ENCODE results near the gene PRKG1.

Gene PRKG1

GRCh38 chr10:51619365-51619764 lies 545.1 kb downstream of the PRKG1 start:
- H2BK15ac ChIP-seq (replicated peaks; ENCODE audit: low read depth), result no peak overlapping the region
- DNase-seq, result peak; percentile 2

GRCh38 chr10:51620131-51620530 lies 545.8 kb downstream of the PRKG1 start:
- Histone ChIP-seq H3K18ac (ENCODE audit: low read length) (no peak overlapping the region), H2BK15ac (replicated peaks; ENCODE audit: low read depth) (no peak overlapping the region)

More at GRCh38 chr10:51619365-51619764, 545.1 kb downstream of the PRKG1 start:
- H3K79me2 ChIP-seq (ENCODE audit: control insufficient read depth, insufficient read depth, low read length), result no peaks in the 10 kb centered on the region
- no peaks in the 10 kb centered on the region for H3K27me3 ChIP-seq (ENCODE audit: insufficient read depth, low read length, poor library complexity)
- H4K5ac ChIP-seq (ENCODE audit: low read length), result no peak overlapping the region
- no peak overlapping the region for H3K4ac ChIP-seq (ENCODE audit: low read depth, low read length)
- H2AK5ac ChIP-seq (ENCODE audit: low read length), result no peak overlapping the region
- no peak overlapping the region for H3K56ac ChIP-seq (ENCODE audit: low read length)
- H4K8ac ChIP-seq (ENCODE audit: low read depth, low read length), result no peak overlapping the region
- no peak overlapping the region for H3K18ac ChIP-seq (ENCODE audit: low read length)
- no peaks in the 10 kb centered on the region for H3K4me1 ChIP-seq (ENCODE audit: control insufficient read depth, low read depth, low read length)
- no peak overlapping the region for H3K4me2 ChIP-seq (ENCODE audit: low read length)
- no peak overlapping the region for H3K9ac ChIP-seq (ENCODE audit: low read length)
- H3K4me3 ChIP-seq (ENCODE audit: low read length), result no peak overlapping the region
- no peaks in the 10 kb centered on the region for H3K36me3 ChIP-seq (ENCODE audit: control insufficient read depth, insufficient read depth, low read length)
- H3K23ac ChIP-seq (ENCODE audit: low read length), result no peak overlapping the region
- no peak overlapping the region for H2BK5ac ChIP-seq (ENCODE audit: low read length)
- no peak overlapping the region for H2BK120ac ChIP-seq (ENCODE audit: low read depth, low read length)
- no CpG with 5 or more reads among the region's 1 CpG for WGBS (ENCODE audit: extremely low coverage, insufficient coverage, low lambda C conversion rate)
- H3K27ac ChIP-seq (ENCODE audit: low read depth, low read length), result no peak overlapping the region
- no peaks in the 10 kb centered on the region for H3K79me1 ChIP-seq (ENCODE audit: low read length)

GRCh38 chr10:51624013-51624412 lies 549.7 kb downstream of the PRKG1 start:
- Histone ChIP-seq H3K27me3 (ENCODE audit: insufficient read depth, low read length, poor library complexity) (no peaks in the 10 kb centered on the region), H4K8ac (ENCODE audit: low read depth, low read length) (no peak overlapping the region), H2BK120ac (ENCODE audit: low read depth, low read length) (no peak overlapping the region), H3K56ac (ENCODE audit: low read length) (no peak overlapping the region), H3K79me1 (ENCODE audit: low read length) (no peaks in the 10 kb centered on the region), H3K36me3 (ENCODE audit: control insufficient read depth, insufficient read depth, low read length) (no peaks in the 10 kb centered on the region), H3K4me2 (ENCODE audit: low read length) (no peak overlapping the region), H2AK5ac (ENCODE audit: low read length) (no peak overlapping the region), H3K4me1 (ENCODE audit: control insufficient read depth, low read depth, low read length) (no peaks in the 10 kb centered on the region), H3K4me3 (ENCODE audit: low read length) (no peak overlapping the region), H3K9ac (ENCODE audit: low read length) (no peak overlapping the region), H3K79me2 (ENCODE audit: control insufficient read depth, insufficient read depth, low read length) (no peaks in the 10 kb centered on the region), H4K5ac (ENCODE audit: low read length) (no peak overlapping the region), H2BK5ac (ENCODE audit: low read length) (no peak overlapping the region), H3K4ac (ENCODE audit: low read depth, low read length) (no peak overlapping the region), H3K27ac (ENCODE audit: low read depth, low read length) (no peak overlapping the region), H2BK15ac (replicated peaks; ENCODE audit: low read depth) (no peak overlapping the region), H3K18ac (ENCODE audit: low read length) (no peak overlapping the region), H3K23ac (ENCODE audit: low read length) (no peak overlapping the region)
- WGBS (ENCODE audit: extremely low coverage, insufficient coverage, low lambda C conversion rate), result no CpG with 5 or more reads among the region's 1 CpG
- DNase-seq, result no peak

More at GRCh38 chr10:51620131-51620530, 545.8 kb downstream of the PRKG1 start:
- H2AK5ac ChIP-seq (ENCODE audit: low read length), result no peak overlapping the region
- H3K4me3 ChIP-seq (ENCODE audit: low read length), result no peak overlapping the region
- no CpG with 5 or more reads among the region's 1 CpG for WGBS (ENCODE audit: extremely low coverage, insufficient coverage, low lambda C conversion rate)
- H2BK120ac ChIP-seq (ENCODE audit: low read depth, low read length), result no peak overlapping the region
- no peak overlapping the region for H3K56ac ChIP-seq (ENCODE audit: low read length)
- no peak overlapping the region for H3K27ac ChIP-seq (ENCODE audit: low read depth, low read length)
- no peaks in the 10 kb centered on the region for H3K27me3 ChIP-seq (ENCODE audit: insufficient read depth, low read length, poor library complexity)
- no peaks in the 10 kb centered on the region for H3K79me2 ChIP-seq (ENCODE audit: control insufficient read depth, insufficient read depth, low read length)
- no peak overlapping the region for H4K5ac ChIP-seq (ENCODE audit: low read length)
- no peak overlapping the region for H3K23ac ChIP-seq (ENCODE audit: low read length)
- H3K9ac ChIP-seq (ENCODE audit: low read length), result no peak overlapping the region
- no peak overlapping the region for H3K4me2 ChIP-seq (ENCODE audit: low read length)
- no peak overlapping the region for H4K8ac ChIP-seq (ENCODE audit: low read depth, low read length)
- no peaks in the 10 kb centered on the region for H3K36me3 ChIP-seq (ENCODE audit: control insufficient read depth, insufficient read depth, low read length)
- H3K4ac ChIP-seq (ENCODE audit: low read depth, low read length), result no peak overlapping the region
- H3K79me1 ChIP-seq (ENCODE audit: low read length), result no peaks in the 10 kb centered on the region
- DNase-seq, result no peak
- H3K4me1 ChIP-seq (ENCODE audit: control insufficient read depth, low read depth, low read length), result no peaks in the 10 kb centered on the region
- no peak overlapping the region for H2BK5ac ChIP-seq (ENCODE audit: low read length)

- no CpG with 5 or more reads among the region's 11 CpGs for WGBS (ENCODE audit: extremely low coverage, insufficient coverage, low lambda C conversion rate)
- Histone ChIP-seq H2AK5ac (ENCODE audit: low read length) (no peak overlapping the region), H3K79me1 (ENCODE audit: low read length) (no peaks in the 10 kb centered on the region), H3K4ac (ENCODE audit: low read depth, low read length) (no peak overlapping the region), H3K27ac (ENCODE audit: low read depth, low read length) (no peak overlapping the region), H3K4me3 (ENCODE audit: low read length) (no peak overlapping the region), H3K23ac (ENCODE audit: low read length) (no peak overlapping the region), H2BK5ac (ENCODE audit: low read length) (no peak overlapping the region), H3K79me2 (ENCODE audit: control insufficient read depth, insufficient read depth, low read length) (no peaks in the 10 kb centered on the region), H3K4me1 (ENCODE audit: control insufficient read depth, low read depth, low read length) (no peaks in the 10 kb centered on the region), H2BK120ac (ENCODE audit: low read depth, low read length) (no peak overlapping the region), H3K4me2 (ENCODE audit: low read length) (no peak overlapping the region), H3K36me3 (ENCODE audit: control insufficient read depth, insufficient read depth, low read length) (no peaks in the 10 kb centered on the region), H2BK15ac (replicated peaks; ENCODE audit: low read depth) (no peak overlapping the region), H4K8ac (ENCODE audit: low read depth, low read length) (no peak overlapping the region), H3K27me3 (ENCODE audit: insufficient read depth, low read length, poor library complexity) (no peaks in the 10 kb centered on the region), H3K18ac (ENCODE audit: low read length) (no peak overlapping the region), H4K5ac (ENCODE audit: low read length) (no peak overlapping the region), H3K9ac (ENCODE audit: low read length) (no peak overlapping the region), H3K56ac (ENCODE audit: low read length) (no peak overlapping the region)
- DNase-seq, result no peak
Observed at GRCh38 chr10:51629934-51630639, 555.8 kb downstream of the PRKG1 start.

GRCh38 chr10:51630640-51631005 lies 556.3 kb downstream of the PRKG1 start:
- no peak overlapping the region for H2BK15ac ChIP-seq (replicated peaks; ENCODE audit: low read depth)
- no peak overlapping the region for H2BK5ac ChIP-seq (ENCODE audit: low read length)
- no peaks in the 10 kb centered on the region for H3K79me1 ChIP-seq (ENCODE audit: low read length)
- no peak overlapping the region for H2AK5ac ChIP-seq (ENCODE audit: low read length)
- H4K8ac ChIP-seq (ENCODE audit: low read depth, low read length), result no peak overlapping the region
- H3K18ac ChIP-seq (ENCODE audit: low read length), result no peak overlapping the region
- H3K56ac ChIP-seq (ENCODE audit: low read length), result no peak overlapping the region
- H3K36me3 ChIP-seq (ENCODE audit: control insufficient read depth, insufficient read depth, low read length), result no peaks in the 10 kb centered on the region
- no CpG with 5 or more reads among the region's 7 CpGs for WGBS (ENCODE audit: extremely low coverage, insufficient coverage, low lambda C conversion rate)
- no peaks in the 10 kb centered on the region for H3K4me1 ChIP-seq (ENCODE audit: control insufficient read depth, low read depth, low read length)
- H3K4me3 ChIP-seq (ENCODE audit: low read length), result no peak overlapping the region
- no peak overlapping the region for H3K9ac ChIP-seq (ENCODE audit: low read length)
- H2BK120ac ChIP-seq (ENCODE audit: low read depth, low read length), result no peak overlapping the region
- H4K5ac ChIP-seq (ENCODE audit: low read length), result no peak overlapping the region
- H3K27ac ChIP-seq (ENCODE audit: low read depth, low read length), result no peak overlapping the region
- no peaks in the 10 kb centered on the region for H3K27me3 ChIP-seq (ENCODE audit: insufficient read depth, low read length, poor library complexity)
- no peak overlapping the region for H3K4ac ChIP-seq (ENCODE audit: low read depth, low read length)
- DNase-seq, result no peak
- H3K79me2 ChIP-seq (ENCODE audit: control insufficient read depth, insufficient read depth, low read length), result no peaks in the 10 kb centered on the region
- H3K4me2 ChIP-seq (ENCODE audit: low read length), result no peak overlapping the region
- no peak overlapping the region for H3K23ac ChIP-seq (ENCODE audit: low read length)

- H3K36me3 ChIP-seq (ENCODE audit: control insufficient read depth, insufficient read depth, low read length), result no peaks in the 10 kb centered on the region
Observed at GRCh38 chr10:51635436-51635835, 561.1 kb downstream of the PRKG1 start.

More at GRCh38 chr10:51635436-51635835, 561.1 kb downstream of the PRKG1 start:
- no peak for DNase-seq
- Histone ChIP-seq H2BK120ac (ENCODE audit: low read depth, low read length) (no peak overlapping the region), H3K4me1 (ENCODE audit: control insufficient read depth, low read depth, low read length) (no peaks in the 10 kb centered on the region), H2AK5ac (ENCODE audit: low read length) (no peak overlapping the region), H2BK5ac (ENCODE audit: low read length) (no peak overlapping the region), H4K5ac (ENCODE audit: low read length) (no peak overlapping the region), H3K27me3 (ENCODE audit: insufficient read depth, low read length, poor library complexity) (no peaks in the 10 kb centered on the region), H3K9ac (ENCODE audit: low read length) (no peak overlapping the region), H3K27ac (ENCODE audit: low read depth, low read length) (no peak overlapping the region), H3K18ac (ENCODE audit: low read length) (no peak overlapping the region), H3K23ac (ENCODE audit: low read length) (no peak overlapping the region), H2BK15ac (replicated peaks; ENCODE audit: low read depth) (no peak overlapping the region), H3K4ac (ENCODE audit: low read depth, low read length) (no peak overlapping the region), H4K8ac (ENCODE audit: low read depth, low read length) (no peak overlapping the region), H3K79me2 (ENCODE audit: control insufficient read depth, insufficient read depth, low read length) (no peaks in the 10 kb centered on the region), H3K4me2 (ENCODE audit: low read length) (no peak overlapping the region), H3K4me3 (ENCODE audit: low read length) (no peak overlapping the region), H3K79me1 (ENCODE audit: low read length) (no peaks in the 10 kb centered on the region), H3K56ac (ENCODE audit: low read length) (no peak overlapping the region)
- no CpG with 5 or more reads among the region's 1 CpG for WGBS (ENCODE audit: extremely low coverage, insufficient coverage, low lambda C conversion rate)
